Osteoblast (primary cell): ENCODE results near the gene PRR15. TPM values are rescaled to one million over a fixed set of nuclear protein-coding genes. Genes with fewer than 3 reads are reported as not detected.

Experiments
- DNase-seq: peaks from one replicate; pipeline ENCODE4 v3.0.0; 2011; ENCODE audit warnings: low spot score, mixed read lengths; ENCODE audit not compliant: insufficient read length; ENCODE audit errors: missing footprints
- H2AFZ ChIP-seq: 2 replicates; pipeline ENCODE4 v1.6.0; 2011; ENCODE audit warnings: mild to moderate bottlenecking, low read length
- H3K27ac ChIP-seq: 2 replicates; pipeline ENCODE4 v1.5.1; 2011; ENCODE audit warnings: mild to moderate bottlenecking, low read depth, low read length, moderate library complexity
- H3K27me3 ChIP-seq: 2 replicates; pipeline ENCODE4 v1.6.0; 2012; ENCODE audit warnings: mild to moderate bottlenecking, control low read depth, inconsistent platforms, low read length, moderate library complexity; ENCODE audit not compliant: insufficient read depth
- H3K36me3 ChIP-seq: 2 replicates; pipeline ENCODE4 v1.5.1; 2011; ENCODE audit warnings: mild to moderate bottlenecking, low read length, control low read depth, moderate library complexity; ENCODE audit not compliant: insufficient read depth
- H3K4me1 ChIP-seq: 2 replicates; pipeline ENCODE4 v1.5.1; 2011; ENCODE audit warnings: mild to moderate bottlenecking, low read length, control low read depth, moderate library complexity; ENCODE audit not compliant: insufficient read depth
- H3K4me2 ChIP-seq: 2 replicates; pipeline ENCODE4 v1.6.0; 2011; ENCODE audit warnings: mild to moderate bottlenecking, low read length; ENCODE audit not compliant: insufficient read depth
- H3K4me3 ChIP-seq: fragments of 200-600 bp; sonication (generic); 3 replicates; pipeline ENCODE4 v1.5.1; 2012; ENCODE audit warnings: mild to moderate bottlenecking, low read length, inconsistent platforms; ENCODE audit not compliant: insufficient read depth
- H3K79me2 ChIP-seq: 2 replicates; pipeline ENCODE4 v1.6.0; 2012; ENCODE audit warnings: mild to moderate bottlenecking, low read length, control low read depth, inconsistent platforms; ENCODE audit not compliant: insufficient read depth
- H3K9me3 ChIP-seq: 2 replicates; pipeline ENCODE4 v1.5.1; 2011; ENCODE audit warnings: low read depth, low read length, control low read depth
- H4K20me1 ChIP-seq: 2 replicates; pipeline ENCODE4 v1.6.0; 2012; ENCODE audit warnings: mild to moderate bottlenecking, low read length, control low read depth; ENCODE audit not compliant: insufficient read depth
- total RNA-seq: library from RNA; depleted of rRNA; stranded (reverse); fragments of >200 nt; gene quantifications from 2 replicates; pipeline ENCODE4 v1.2.3, GENCODE V29; 2012
- TF ChIP-seq, protein P1 (sequence below): IDR thresholded peaks from 2 replicates; pipeline ENCODE4 v1.5.1; 2011; ENCODE audit warnings: mild to moderate bottlenecking, low read depth, low read length, moderate library complexity; ENCODE audit errors: extremely low read depth

Gene PRR15
- total RNA-seq, 1 donor, result 1.1 TPM

DNA sequence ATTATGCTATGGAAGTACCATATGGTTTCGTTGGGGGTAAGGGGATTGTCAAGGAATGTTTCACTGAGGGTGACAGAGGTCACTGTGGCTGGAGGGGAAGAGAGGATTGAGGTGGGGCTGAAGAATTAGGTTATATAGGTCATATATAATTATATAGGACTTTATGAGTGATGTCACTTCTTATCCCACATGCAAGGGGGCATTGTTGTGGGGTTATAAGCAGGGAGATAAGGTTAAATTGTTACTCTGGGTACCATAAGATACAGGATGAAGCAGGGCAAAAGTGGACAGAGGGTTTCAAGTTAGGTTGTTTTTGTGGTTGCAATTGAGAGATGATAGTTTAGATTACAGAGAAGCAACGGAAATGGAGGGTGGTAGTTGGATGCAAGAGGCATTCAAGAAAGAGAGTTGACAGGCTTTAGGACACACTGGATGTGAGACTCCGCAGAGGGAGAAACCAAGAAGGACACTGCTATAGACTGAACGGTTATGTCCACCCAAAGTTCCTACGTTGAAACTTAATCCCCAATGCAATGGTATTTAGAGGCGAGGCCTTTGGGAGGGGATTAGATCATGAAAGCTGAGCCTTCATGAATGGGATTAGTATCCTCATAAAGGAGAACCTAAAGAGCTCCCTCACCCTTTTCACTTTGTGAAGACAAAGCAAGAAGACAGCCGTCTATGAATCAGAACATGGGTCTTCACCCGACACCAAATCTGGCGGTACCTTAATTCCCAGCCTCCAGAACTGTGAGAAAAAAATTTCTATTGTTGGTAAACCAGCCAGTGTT lies 7.0 kb upstream of the PRR15 start:
- TF ChIP-seq, protein P1, sequence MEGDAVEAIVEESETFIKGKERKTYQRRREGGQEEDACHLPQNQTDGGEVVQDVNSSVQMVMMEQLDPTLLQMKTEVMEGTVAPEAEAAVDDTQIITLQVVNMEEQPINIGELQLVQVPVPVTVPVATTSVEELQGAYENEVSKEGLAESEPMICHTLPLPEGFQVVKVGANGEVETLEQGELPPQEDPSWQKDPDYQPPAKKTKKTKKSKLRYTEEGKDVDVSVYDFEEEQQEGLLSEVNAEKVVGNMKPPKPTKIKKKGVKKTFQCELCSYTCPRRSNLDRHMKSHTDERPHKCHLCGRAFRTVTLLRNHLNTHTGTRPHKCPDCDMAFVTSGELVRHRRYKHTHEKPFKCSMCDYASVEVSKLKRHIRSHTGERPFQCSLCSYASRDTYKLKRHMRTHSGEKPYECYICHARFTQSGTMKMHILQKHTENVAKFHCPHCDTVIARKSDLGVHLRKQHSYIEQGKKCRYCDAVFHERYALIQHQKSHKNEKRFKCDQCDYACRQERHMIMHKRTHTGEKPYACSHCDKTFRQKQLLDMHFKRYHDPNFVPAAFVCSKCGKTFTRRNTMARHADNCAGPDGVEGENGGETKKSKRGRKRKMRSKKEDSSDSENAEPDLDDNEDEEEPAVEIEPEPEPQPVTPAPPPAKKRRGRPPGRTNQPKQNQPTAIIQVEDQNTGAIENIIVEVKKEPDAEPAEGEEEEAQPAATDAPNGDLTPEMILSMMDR, result no peak
- Histone ChIP-seq H3K79me2 (no peaks in the 10 kb centered on the region), H3K4me1 (no peaks in the 10 kb centered on the region), H3K36me3 (no peaks in the 10 kb centered on the region), H3K27me3 (peaks cover 7% of the 10 kb centered on the region), H4K20me1 (no peaks in the 10 kb centered on the region), H3K4me3 (no peak overlapping the region), H3K4me2 (no peak overlapping the region), H2AFZ (no peak overlapping the region), H3K27ac (no peak overlapping the region), H3K9me3 (no peaks in the 10 kb centered on the region)
- no peak for DNase-seq

DNA sequence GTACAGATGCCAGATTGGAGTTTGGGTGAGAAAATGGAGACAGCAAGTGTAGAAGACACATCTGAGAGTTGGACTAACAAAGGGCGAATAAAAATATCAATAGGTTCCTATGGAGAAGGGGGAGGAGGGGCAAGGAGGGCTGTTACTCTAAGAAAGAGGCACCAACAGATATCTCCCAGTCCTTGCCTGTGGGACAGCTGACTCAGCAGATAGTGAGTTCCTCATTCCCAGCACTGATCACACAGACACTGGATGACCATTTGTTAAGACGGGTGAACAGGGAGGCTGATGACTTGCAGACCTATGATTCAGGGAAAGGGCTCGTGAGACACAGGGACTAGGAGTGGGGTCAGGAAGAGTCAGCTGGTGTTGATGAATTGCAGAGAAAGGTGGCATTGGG lies 5.7 kb upstream of the PRR15 start:
- Histone ChIP-seq H3K4me2 (no peak overlapping the region), H3K79me2 (no peaks in the 10 kb centered on the region), H3K27me3 (peaks cover 6% of the 10 kb centered on the region), H2AFZ (peak overlapping the region; percentile 5), H4K20me1 (no peaks in the 10 kb centered on the region), H3K4me3 (no peak overlapping the region), H3K4me1 (peaks cover under 1% of the 10 kb centered on the region), H3K36me3 (no peaks in the 10 kb centered on the region), H3K27ac (no peak overlapping the region), H3K9me3 (no peaks in the 10 kb centered on the region)
- TF ChIP-seq, protein P1, result no peak
- DNase-seq, result peak; percentile 61

DNA sequence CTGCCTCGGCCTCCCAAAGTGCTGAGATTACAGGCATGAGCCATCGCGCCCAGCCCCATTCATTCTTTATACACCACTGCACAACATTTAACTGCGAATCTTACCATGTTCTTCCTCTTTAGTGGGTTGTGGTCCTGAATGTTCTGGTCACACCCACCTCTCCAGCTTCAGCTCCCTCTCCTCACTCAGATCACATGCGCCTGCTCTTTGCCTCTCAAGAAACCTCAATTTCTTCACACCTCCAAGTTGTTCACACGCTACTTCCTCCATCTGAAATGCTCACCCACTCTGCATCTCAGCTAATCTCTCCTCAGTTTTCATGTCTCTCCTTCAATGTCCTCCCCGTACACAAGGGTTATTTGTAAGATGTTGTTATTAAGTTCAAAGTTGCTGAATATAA lies 2.4 kb upstream of the PRR15 start:
- Histone ChIP-seq H4K20me1 (no peaks in the 10 kb centered on the region), H2AFZ (no peak overlapping the region), H3K4me3 (no peak overlapping the region), H3K4me2 (no peak overlapping the region), H3K9me3 (no peaks in the 10 kb centered on the region), H3K4me1 (peaks cover 19% of the 10 kb centered on the region), H3K27me3 (peaks cover 28% of the 10 kb centered on the region), H3K79me2 (no peaks in the 10 kb centered on the region), H3K27ac (no peak overlapping the region), H3K36me3 (no peaks in the 10 kb centered on the region)
- TF ChIP-seq, protein P1, result no peak
- DNase-seq, result no peak

DNA sequence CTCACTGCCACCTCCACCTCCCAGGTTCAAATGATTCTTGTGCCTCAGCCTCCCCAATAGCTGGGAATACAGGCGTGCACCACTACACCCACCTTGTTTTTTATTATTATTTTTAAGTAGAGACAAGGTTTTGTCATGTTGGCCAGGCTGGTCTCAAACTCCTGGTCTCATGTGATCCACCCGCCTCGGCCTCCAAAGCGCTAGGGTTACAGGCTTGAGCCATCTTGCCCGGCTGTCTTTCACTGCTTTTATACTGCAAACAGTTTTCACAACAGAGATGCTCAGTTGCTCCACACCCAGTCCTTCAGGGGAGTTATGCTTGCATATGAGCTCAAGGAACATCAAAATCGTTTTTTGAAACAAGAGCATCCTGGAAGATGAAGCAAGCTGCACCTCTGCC lies 1.3 kb upstream of the PRR15 start:
- Histone ChIP-seq H3K36me3 (no peaks in the 10 kb centered on the region), H3K27ac (no peak overlapping the region), H3K79me2 (no peaks in the 10 kb centered on the region), H3K27me3 (peaks cover 38% of the 10 kb centered on the region), H3K4me2 (peak overlapping the region; percentile 99), H2AFZ (no peak overlapping the region), H3K4me3 (no peak overlapping the region), H3K9me3 (no peaks in the 10 kb centered on the region), H4K20me1 (no peaks in the 10 kb centered on the region), H3K4me1 (peaks cover 20% of the 10 kb centered on the region)
- peak; percentile 43 for DNase-seq
- TF ChIP-seq, protein P1, result no peak
